Nephron (organoid): ENCODE results near the gene GIMAP2.
"Not testable (repeated sequence)": the region's sequence is repeated elsewhere in the genome, so short reads cannot be mapped to it uniquely, and the experiment has no call there.

ENCODE experiments used
- H3K27ac Mint-ChIP-seq, 3 experiments: 2 replicates each; pipeline ENCODE4 v1.8.0; 2020; ENCODE audit warnings: mixed read lengths in 3 of 3, mild to moderate bottlenecking in 2 of 3, moderate library complexity in 1 of 3
- H3K27me3 Mint-ChIP-seq: 2 replicates; pipeline ENCODE4 v1.8.0; 2021; ENCODE audit warnings: low read depth, mild to moderate bottlenecking, moderate library complexity, mixed read lengths
- H3K36me3 Mint-ChIP-seq: 2 replicates; pipeline ENCODE4 v1.8.0; 2020; ENCODE audit warnings: low read depth, mixed read lengths
- H3K4me1 Mint-ChIP-seq: 2 replicates; pipeline ENCODE4 v1.8.0; 2020; ENCODE audit warnings: mixed read lengths
- H3K4me3 Mint-ChIP-seq, 3 experiments: 2 replicates each; pipeline ENCODE4 v1.8.0; 2020; ENCODE audit warnings: mild to moderate bottlenecking in 3 of 3, mixed read lengths in 3 of 3, moderate library complexity in 2 of 3
- H3K9me3 Mint-ChIP-seq: 2 replicates; pipeline ENCODE4 v1.8.0; 2020; ENCODE audit warnings: mixed read lengths
- TF ChIP-seq, protein P1 (sequence below), 3 experiments: fragments of 200-600 bp; sonication (generic); IDR thresholded peaks; one replicate each; pipeline ENCODE4 v1.5.0; 2021; ENCODE audit warnings: antibody characterized with exemption in 3 of 3; ENCODE audit not compliant: unreplicated experiment in 3 of 3

Gene GIMAP2

DNA sequence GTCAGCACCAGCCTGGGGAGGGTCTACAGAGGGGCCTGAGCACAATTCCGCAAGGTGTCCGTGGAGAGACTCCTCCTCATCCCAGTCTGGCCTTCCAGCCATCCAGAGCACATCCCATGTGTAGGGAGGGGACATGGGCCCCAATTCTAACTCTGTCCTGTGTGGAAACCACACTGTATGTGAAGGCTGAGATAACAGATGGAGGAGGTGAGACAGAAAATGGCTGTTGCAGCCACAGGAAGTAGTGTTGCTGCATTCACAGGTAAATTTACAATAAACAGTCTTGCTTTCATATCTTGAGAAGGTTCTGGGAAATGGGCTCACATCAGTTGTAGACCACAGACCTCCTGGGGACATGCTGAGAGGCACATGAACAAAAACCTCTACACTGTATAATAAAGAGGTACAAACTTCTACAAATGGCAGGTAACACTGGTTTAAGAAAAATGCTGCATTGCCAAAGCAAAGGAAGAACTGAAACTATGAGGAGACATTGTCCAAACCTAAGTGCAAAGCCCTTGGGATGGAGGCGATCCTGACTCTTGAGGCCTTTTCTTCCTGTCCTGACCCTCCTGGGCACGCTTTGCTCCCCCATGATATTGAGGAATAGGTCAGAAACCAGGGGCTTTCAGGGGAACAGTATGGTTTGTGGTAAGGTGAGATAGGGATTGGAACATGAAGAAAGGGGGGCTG lies 21.6 kb upstream of the GIMAP2 start:
- H3K27me3 Mint-ChIP-seq: peaks cover 4% of the 10 kb centered on the region
- H3K4me1 Mint-ChIP-seq: no peaks in the 10 kb centered on the region
- peaks cover under 1% of the 10 kb centered on the region for H3K9me3 Mint-ChIP-seq
- H3K4me3 Mint-ChIP-seq: no peak overlapping the region
- H3K36me3 Mint-ChIP-seq: no peaks in the 10 kb centered on the region
- H3K27ac Mint-ChIP-seq: no peak overlapping the region
- TF ChIP-seq, protein P1, sequence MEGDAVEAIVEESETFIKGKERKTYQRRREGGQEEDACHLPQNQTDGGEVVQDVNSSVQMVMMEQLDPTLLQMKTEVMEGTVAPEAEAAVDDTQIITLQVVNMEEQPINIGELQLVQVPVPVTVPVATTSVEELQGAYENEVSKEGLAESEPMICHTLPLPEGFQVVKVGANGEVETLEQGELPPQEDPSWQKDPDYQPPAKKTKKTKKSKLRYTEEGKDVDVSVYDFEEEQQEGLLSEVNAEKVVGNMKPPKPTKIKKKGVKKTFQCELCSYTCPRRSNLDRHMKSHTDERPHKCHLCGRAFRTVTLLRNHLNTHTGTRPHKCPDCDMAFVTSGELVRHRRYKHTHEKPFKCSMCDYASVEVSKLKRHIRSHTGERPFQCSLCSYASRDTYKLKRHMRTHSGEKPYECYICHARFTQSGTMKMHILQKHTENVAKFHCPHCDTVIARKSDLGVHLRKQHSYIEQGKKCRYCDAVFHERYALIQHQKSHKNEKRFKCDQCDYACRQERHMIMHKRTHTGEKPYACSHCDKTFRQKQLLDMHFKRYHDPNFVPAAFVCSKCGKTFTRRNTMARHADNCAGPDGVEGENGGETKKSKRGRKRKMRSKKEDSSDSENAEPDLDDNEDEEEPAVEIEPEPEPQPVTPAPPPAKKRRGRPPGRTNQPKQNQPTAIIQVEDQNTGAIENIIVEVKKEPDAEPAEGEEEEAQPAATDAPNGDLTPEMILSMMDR (IDR thresholded peaks at IDR 0.05; ENCODE audit: unreplicated experiment in 3 of 3): no peak

DNA sequence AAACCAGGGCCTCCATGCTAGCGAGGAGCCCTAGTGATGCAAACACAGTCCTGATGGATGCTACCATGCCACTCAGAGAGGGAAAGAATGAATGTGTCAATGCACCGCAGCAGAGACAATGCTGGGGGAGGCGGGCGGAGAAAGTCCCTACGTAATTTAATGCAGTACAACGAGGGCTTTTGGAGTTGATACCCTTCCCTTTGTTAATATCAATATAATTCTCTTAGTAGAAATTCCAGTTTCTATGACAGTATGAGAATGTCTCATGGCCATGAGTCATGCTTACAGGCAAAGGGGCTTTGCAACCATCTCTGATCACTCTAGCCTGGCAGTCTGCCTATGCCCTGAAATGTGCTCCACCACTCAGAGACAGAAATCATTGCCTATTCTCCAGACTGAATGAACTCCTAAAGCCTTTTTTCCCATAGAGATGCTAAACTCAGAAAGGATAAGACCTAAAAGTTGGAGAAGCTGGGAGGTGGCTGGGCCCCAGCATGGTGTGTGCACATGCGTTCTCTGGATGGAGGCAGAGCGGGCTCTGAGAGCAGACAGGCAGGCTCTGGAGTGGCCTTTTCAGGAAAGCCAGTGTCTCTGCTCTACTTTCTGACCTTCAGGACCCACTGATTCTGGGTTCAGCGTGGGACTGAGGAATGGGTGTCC lies 20.3 kb upstream of the GIMAP2 start:
- Mint-ChIP-seq H3K4me1 (no peaks in the 10 kb centered on the region), H3K27ac (no peak overlapping the region), H3K36me3 (no peaks in the 10 kb centered on the region)

DNA sequence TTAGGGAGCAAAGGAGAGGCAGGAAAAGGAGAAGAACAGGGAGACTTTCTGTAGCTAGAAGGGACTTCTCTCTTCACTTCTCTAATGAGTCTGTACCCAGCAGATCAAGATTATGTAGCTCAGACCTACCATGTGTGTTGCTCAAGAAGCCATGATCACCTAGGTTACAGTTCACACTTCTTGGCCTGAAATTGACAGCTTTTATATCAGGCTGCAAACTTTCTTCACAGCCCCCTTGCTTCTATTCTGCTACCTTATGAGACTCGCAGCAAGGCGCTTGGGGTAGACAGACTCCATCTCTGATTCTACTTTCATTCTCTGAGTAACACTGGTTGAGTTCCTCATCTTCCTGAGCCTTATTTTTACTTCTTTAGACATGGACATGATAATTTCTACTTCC lies 19.6 kb upstream of the GIMAP2 start:
- Mint-ChIP-seq H3K36me3 (no peaks in the 10 kb centered on the region), H3K9me3 (peaks cover 3% of the 10 kb centered on the region), H3K27ac (no peak overlapping the region), H3K4me1 (no peaks in the 10 kb centered on the region), H3K27me3 (peaks cover 4% of the 10 kb centered on the region), H3K4me3 (no peak overlapping the region)
- TF ChIP-seq, protein P1 (IDR thresholded peaks at IDR 0.05; ENCODE audit: unreplicated experiment in 3 of 3): no peak

More for the DNA sequence above, 20.3 kb upstream of the GIMAP2 start:
- peaks cover 4% of the 10 kb centered on the region for H3K27me3 Mint-ChIP-seq
- H3K9me3 Mint-ChIP-seq: peaks cover 3% of the 10 kb centered on the region
- no peak overlapping the region for H3K4me3 Mint-ChIP-seq
- TF ChIP-seq, protein P1 (IDR thresholded peaks at IDR 0.05; ENCODE audit: unreplicated experiment in 3 of 3): no peak

DNA sequence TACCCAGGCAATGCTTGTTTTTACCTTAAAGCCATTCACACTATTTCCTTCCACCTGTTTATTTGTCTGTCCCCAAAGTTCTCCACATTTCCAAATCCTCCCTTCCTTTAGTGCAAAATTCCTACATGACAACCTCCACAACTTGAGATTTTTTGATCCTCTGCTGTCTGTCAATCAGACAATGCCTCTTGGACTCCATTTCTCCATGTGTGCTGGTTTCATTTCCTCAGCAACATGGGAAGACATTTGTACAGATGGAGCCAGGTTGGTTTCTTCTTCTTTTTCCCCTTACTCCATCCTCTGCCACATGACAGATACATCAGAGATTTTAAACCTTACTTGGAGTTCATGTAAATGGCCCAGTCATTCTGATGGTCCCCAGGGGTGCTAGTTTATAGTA lies 19.1 kb upstream of the GIMAP2 start:
- TF ChIP-seq, protein P1 (IDR thresholded peaks at IDR 0.05; ENCODE audit: unreplicated experiment in 3 of 3): no peak
- Mint-ChIP-seq H3K4me3 (no peak overlapping the region), H3K9me3 (peaks cover 3% of the 10 kb centered on the region), H3K36me3 (no peaks in the 10 kb centered on the region), H3K27me3 (peaks cover 4% of the 10 kb centered on the region), H3K27ac (no peak overlapping the region), H3K4me1 (no peaks in the 10 kb centered on the region)

DNA sequence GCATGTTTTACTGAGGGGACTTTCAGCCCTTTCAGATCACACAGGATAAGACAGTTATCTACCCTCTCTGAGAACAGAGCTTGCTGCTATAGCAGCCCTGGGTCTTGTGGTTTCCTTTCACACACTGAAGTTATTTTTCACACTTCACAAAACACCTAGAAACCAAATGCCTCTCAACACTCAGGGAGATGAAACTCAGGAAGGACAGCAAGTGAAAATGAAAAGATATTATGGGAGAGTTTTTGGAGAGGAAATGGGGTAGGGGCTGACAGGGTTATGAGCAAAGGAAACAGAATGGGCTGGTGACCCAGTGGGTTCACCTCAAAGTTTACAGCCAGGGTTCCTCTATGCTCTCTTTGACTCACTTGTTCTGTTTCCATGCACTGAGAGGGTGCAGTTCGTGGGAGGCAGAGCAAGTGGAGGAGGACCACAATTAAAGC lies 17.0 kb upstream of the GIMAP2 start:
- Mint-ChIP-seq H3K9me3 (peaks cover 3% of the 10 kb centered on the region), H3K27ac (no peak overlapping the region), H3K4me3 (no peak overlapping the region), H3K36me3 (no peaks in the 10 kb centered on the region), H3K4me1 (no peaks in the 10 kb centered on the region), H3K27me3 (peaks cover 4% of the 10 kb centered on the region)
- TF ChIP-seq, protein P1 (IDR thresholded peaks at IDR 0.05; ENCODE audit: unreplicated experiment in 3 of 3): no peak

DNA sequence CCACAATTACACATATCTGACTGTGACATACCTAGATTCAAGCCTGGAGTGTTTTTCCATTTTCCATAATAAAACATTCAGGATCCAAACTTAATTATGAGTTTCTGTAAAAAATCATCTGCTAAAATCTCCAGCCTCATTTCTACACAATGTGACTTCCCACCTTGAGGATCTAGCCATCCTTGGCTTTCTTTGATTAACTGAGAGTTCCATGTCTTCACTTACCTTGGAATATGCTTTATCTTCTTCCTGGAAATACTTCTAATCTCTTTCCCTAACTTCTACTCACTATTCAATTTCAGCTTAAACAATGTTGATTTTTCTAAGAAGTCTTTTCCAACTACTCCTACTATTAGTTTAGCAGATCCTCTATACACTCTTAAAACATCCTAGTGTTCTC lies 16.5 kb upstream of the GIMAP2 start:
- Mint-ChIP-seq H3K27me3 (no peaks in the 10 kb centered on the region), H3K4me1 (no peaks in the 10 kb centered on the region), H3K9me3 (peaks cover 3% of the 10 kb centered on the region), H3K27ac (no peak overlapping the region), H3K4me3 (no peak overlapping the region), H3K36me3 (no peaks in the 10 kb centered on the region)
- TF ChIP-seq, protein P1 (IDR thresholded peaks at IDR 0.05; ENCODE audit: unreplicated experiment in 3 of 3): no peak

DNA sequence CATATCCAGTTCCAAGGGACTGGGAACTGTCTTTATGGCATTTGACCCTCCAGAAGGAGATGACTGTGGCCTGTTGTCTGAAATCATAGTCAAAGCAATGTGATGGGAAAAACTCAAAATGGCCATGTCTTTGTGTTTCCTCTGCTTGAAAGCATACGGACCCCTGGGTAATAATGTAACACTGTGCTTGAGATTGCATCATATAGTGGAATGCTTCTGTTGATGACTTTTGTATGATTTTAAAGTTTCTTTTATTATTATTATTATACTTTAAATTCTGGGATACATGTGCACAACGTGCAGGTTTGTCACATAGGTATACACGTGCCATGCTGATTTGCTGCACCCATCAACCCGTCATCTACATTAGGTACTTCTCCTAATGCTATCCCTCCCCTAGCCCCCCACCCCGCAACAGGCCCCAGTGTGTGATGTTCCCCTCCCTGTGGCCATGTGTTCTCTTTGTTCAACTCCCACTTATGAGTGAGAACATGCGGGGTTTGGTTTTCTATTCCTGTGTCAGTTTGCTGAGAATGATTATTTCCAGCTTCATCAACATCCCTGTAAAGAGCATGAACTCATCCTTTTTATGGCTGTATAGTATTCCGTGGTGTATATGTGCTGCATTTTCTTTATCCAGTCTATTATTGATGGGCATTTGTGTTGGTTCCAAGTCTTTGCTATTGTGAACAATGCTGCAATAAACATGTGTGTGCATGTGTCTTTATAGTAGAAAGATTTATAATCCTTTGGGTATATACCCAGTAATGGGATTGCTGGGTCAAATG lies 13.5 kb upstream of the GIMAP2 start:
- H3K27me3 Mint-ChIP-seq, H3K4me3 Mint-ChIP-seq, H3K36me3 Mint-ChIP-seq, H3K9me3 Mint-ChIP-seq, H3K27ac Mint-ChIP-seq: not testable (repeated sequence)
- H3K4me1 Mint-ChIP-seq: peaks cover 14% of the 10 kb centered on the region
